22Rv1 (cell line): ENCODE results near the gene CFAP410.

Experiments used
- ZFX ChIP-seq: fragments of 450-650 bp; IDR thresholded peaks from 2 replicates; pipeline ENCODE4 v1.6.1; 2017; ENCODE audit warnings: antibody characterized with exemption, borderline replicate concordance
- TF ChIP-seq, protein P1 (sequence below): fragments of 450-650 bp; IDR thresholded peaks from 2 replicates; pipeline ENCODE4 v1.5.1; 2017; ENCODE audit warnings: mild to moderate bottlenecking

- TF ChIP-seq, protein P1, sequence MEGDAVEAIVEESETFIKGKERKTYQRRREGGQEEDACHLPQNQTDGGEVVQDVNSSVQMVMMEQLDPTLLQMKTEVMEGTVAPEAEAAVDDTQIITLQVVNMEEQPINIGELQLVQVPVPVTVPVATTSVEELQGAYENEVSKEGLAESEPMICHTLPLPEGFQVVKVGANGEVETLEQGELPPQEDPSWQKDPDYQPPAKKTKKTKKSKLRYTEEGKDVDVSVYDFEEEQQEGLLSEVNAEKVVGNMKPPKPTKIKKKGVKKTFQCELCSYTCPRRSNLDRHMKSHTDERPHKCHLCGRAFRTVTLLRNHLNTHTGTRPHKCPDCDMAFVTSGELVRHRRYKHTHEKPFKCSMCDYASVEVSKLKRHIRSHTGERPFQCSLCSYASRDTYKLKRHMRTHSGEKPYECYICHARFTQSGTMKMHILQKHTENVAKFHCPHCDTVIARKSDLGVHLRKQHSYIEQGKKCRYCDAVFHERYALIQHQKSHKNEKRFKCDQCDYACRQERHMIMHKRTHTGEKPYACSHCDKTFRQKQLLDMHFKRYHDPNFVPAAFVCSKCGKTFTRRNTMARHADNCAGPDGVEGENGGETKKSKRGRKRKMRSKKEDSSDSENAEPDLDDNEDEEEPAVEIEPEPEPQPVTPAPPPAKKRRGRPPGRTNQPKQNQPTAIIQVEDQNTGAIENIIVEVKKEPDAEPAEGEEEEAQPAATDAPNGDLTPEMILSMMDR = no peak
- TF ChIP-seq ZFX = no peak
Observed at GRCh38 chr21:44293551-44294231, 45.5 kb downstream of the CFAP410 start.
